Umbilical cord (tissue), 2 donors: ENCODE results near the gene PTPRM. TPM values are rescaled to one million over a fixed set of nuclear protein-coding genes. Genes with fewer than 3 reads are reported as not detected.

Experiments
- DNase-seq: peaks from one replicate; pipeline ENCODE4 v3.0.0-alpha.2; 2015; ENCODE audit warnings: low spot score
- total RNA-seq: library from RNA; depleted of rRNA; stranded (reverse); fragments of >200 nt; gene quantifications from one replicate; pipeline ENCODE4 v1.2.3, GENCODE V29; 2014; ENCODE audit warnings: low replicate concordance; ENCODE audit not compliant: insufficient read depth

Gene PTPRM
- total RNA-seq, 1 donor from 2014 or later = 49.1 TPM

- DNase-seq = peak; percentile 65
Measured at GRCh38 chr18:7567474-7568425, 634 bp downstream of the PTPRM start.

GRCh38 chr18:7568426-7568825, 1.3 kb downstream of the PTPRM start:
- DNase-seq = peak; percentile 33

- no peak for DNase-seq
Measured at GRCh38 chr18:7571626-7572025, 4.5 kb downstream of the PTPRM start.

GRCh38 chr18:7572822-7573221, 5.7 kb downstream of the PTPRM start:
- no peak for DNase-seq

- no peak for DNase-seq
Measured at GRCh38 chr18:7575465-7576028, 8.4 kb downstream of the PTPRM start.

- no peak for DNase-seq
Measured at GRCh38 chr18:7576077-7576476, 9.0 kb downstream of the PTPRM start.

- no peak for DNase-seq
Measured at GRCh38 chr18:7576685-7577084, 9.6 kb downstream of the PTPRM start.

- no peak for DNase-seq
Measured at GRCh38 chr18:7577706-7578105, 10.6 kb downstream of the PTPRM start.

- DNase-seq = no peak
Measured at GRCh38 chr18:7579176-7579917, 12.2 kb downstream of the PTPRM start.

- no peak for DNase-seq
Measured at GRCh38 chr18:7579918-7580542, 12.9 kb downstream of the PTPRM start.

- DNase-seq = no peak
Measured at GRCh38 chr18:7584646-7585275, 17.6 kb downstream of the PTPRM start.

- no peak for DNase-seq
Measured at GRCh38 chr18:7585276-7585670, 18.2 kb downstream of the PTPRM start.

GRCh38 chr18:7586379-7586778, 19.3 kb downstream of the PTPRM start:
- DNase-seq = no peak

- no peak for DNase-seq
Measured at GRCh38 chr18:7590826-7591560, 23.9 kb downstream of the PTPRM start.

- DNase-seq = no peak
Measured at GRCh38 chr18:7592305-7593071, 25.4 kb downstream of the PTPRM start.

- no peak for DNase-seq
Measured at GRCh38 chr18:7593218-7593819, 26.2 kb downstream of the PTPRM start.

- DNase-seq = no peak
Measured at GRCh38 chr18:7596147-7596546, 29.0 kb downstream of the PTPRM start.

GRCh38 chr18:7597500-7597899, 30.4 kb downstream of the PTPRM start:
- DNase-seq = no peak
